ENCODE results near the gene SLCO2B1. TPM values are rescaled to one million over a fixed set of nuclear protein-coding genes. Genes with fewer than 3 reads are reported as not detected.

The SLCO2B1 gene
- total and polyA plus RNA-seq, 2 experiments from 2014 or later = not detected

DNA sequence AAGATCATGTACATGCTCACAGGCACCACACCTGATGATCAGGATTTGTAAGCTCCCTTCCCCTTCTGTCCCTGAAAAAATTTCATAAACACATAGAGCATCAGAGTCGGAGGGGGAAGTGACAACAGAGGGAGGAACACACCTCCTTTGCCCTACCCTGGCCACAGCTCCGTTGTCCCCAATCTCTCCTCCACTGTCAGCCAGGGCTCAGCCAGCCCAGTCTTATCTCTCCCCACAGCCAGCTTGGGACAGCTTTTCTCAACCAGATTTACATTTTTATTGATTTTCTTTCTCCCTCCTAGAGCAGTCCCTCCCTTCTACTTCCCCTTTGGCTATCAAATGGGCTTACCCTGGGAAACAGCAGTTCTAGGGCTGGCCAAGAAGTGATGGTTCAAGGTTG is 57.5 kb downstream of the SLCO2B1 start:
- H3K4me1 ChIP-seq (ENCODE audit: insufficient read depth) = no peaks in the 10 kb centered on the region
- Mint-ChIP-seq H3K4me3 (no peak overlapping the region), H3K36me3 (ENCODE audit: low read depth) (no peaks in the 10 kb centered on the region), H3K27me3 (ENCODE audit: insufficient read depth, low read depth, poor library complexity) (peaks cover 5% of the 10 kb centered on the region), H3K4me1 (no peaks in the 10 kb centered on the region), H3K27ac (no peak overlapping the region), H3K9me3 (no peaks in the 10 kb centered on the region)
- ATAC-seq (no peak), DNase-seq (ENCODE audit: low spot score) (no peak)
- no peaks in the 10 kb centered on the region for H3K79me2 ChIP-seq (replicated peaks; ENCODE audit: insufficient read depth)
- no peak overlapping the region for H3K27ac ChIP-seq (ENCODE audit: low read depth)
- no peaks in the 10 kb centered on the region for H3F3A ChIP-seq (replicated peaks; ENCODE audit: low read depth)
- H3K9me2 ChIP-seq (ENCODE audit: insufficient read depth) = no peaks in the 10 kb centered on the region
- H3K27me3 ChIP-seq (ENCODE audit: insufficient read depth) = no peaks in the 10 kb centered on the region
- H2AFZ ChIP-seq = no peak overlapping the region
- no peak overlapping the region for H3K4me2 ChIP-seq
- TF ChIP-seq EZH2 (IDR thresholded peaks at IDR 0.05; ENCODE audit: low read depth, unreplicated experiment) = no peak
- no peak for TF ChIP-seq ZNF331 (CRISPR knock-in tag; IDR thresholded peaks at IDR 0.05; ENCODE audit: low read depth)
- TF ChIP-seq, protein P1, sequence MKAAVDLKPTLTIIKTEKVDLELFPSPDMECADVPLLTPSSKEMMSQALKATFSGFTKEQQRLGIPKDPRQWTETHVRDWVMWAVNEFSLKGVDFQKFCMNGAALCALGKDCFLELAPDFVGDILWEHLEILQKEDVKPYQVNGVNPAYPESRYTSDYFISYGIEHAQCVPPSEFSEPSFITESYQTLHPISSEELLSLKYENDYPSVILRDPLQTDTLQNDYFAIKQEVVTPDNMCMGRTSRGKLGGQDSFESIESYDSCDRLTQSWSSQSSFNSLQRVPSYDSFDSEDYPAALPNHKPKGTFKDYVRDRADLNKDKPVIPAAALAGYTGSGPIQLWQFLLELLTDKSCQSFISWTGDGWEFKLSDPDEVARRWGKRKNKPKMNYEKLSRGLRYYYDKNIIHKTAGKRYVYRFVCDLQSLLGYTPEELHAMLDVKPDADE (IDR thresholded peaks at IDR 0.05) = no peak
- TF ChIP-seq ZNF114 (CRISPR knock-in tag; IDR thresholded peaks at IDR 0.05) = no peak
- no peak for TF ChIP-seq POLR2AphosphoS5 (IDR thresholded peaks at IDR 0.05; ENCODE audit: low read depth)
- TF ChIP-seq, protein P2, sequence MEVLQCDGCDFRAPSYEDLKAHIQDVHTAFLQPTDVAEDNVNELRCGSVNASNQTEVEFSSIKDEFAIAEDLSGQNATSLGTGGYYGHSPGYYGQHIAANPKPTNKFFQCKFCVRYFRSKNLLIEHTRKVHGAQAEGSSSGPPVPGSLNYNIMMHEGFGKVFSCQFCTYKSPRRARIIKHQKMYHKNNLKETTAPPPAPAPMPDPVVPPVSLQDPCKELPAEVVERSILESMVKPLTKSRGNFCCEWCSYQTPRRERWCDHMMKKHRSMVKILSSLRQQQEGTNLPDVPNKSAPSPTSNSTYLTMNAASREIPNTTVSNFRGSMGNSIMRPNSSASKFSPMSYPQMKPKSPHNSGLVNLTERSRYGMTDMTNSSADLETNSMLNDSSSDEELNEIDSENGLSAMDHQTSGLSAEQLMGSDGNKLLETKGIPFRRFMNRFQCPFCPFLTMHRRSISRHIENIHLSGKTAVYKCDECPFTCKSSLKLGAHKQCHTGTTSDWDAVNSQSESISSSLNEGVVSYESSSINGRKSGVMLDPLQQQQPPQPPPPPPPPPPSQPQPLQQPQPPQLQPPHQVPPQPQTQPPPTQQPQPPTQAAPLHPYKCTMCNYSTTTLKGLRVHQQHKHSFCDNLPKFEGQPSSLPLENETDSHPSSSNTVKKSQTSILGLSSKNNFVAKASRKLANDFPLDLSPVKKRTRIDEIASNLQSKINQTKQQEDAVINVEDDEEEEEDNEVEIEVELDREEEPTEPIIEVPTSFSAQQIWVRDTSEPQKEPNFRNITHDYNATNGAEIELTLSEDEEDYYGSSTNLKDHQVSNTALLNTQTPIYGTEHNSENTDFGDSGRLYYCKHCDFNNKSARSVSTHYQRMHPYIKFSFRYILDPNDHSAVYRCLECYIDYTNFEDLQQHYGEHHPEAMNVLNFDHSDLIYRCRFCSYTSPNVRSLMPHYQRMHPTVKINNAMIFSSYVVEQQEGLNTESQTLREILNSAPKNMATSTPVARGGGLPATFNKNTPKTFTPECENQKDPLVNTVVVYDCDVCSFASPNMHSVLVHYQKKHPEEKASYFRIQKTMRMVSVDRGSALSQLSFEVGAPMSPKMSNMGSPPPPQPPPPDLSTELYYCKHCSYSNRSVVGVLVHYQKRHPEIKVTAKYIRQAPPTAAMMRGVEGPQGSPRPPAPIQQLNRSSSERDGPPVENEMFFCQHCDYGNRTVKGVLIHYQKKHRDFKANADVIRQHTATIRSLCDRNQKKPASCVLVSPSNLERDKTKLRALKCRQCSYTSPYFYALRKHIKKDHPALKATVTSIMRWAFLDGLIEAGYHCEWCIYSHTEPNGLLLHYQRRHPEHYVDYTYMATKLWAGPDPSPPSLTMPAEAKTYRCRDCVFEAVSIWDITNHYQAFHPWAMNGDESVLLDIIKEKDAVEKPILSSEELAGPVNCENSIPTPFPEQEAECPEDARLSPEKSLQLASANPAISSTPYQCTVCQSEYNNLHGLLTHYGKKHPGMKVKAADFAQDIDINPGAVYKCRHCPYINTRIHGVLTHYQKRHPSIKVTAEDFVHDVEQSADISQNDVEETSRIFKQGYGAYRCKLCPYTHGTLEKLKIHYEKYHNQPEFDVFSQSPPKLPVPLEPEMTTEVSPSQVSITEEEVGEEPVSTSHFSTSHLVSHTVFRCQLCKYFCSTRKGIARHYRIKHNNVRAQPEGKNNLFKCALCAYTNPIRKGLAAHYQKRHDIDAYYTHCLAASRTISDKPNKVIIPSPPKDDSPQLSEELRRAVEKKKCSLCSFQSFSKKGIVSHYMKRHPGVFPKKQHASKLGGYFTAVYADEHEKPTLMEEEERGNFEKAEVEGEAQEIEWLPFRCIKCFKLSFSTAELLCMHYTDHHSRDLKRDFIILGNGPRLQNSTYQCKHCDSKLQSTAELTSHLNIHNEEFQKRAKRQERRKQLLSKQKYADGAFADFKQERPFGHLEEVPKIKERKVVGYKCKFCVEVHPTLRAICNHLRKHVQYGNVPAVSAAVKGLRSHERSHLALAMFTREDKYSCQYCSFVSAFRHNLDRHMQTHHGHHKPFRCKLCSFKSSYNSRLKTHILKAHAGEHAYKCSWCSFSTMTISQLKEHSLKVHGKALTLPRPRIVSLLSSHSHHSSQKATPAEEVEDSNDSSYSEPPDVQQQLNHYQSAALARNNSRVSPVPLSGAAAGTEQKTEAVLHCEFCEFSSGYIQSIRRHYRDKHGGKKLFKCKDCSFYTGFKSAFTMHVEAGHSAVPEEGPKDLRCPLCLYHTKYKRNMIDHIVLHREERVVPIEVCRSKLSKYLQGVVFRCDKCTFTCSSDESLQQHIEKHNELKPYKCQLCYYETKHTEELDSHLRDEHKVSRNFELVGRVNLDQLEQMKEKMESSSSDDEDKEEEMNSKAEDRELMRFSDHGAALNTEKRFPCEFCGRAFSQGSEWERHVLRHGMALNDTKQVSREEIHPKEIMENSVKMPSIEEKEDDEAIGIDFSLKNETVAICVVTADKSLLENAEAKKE (CRISPR knock-in tag; IDR thresholded peaks at IDR 0.05) = no peak
- TF ChIP-seq CREB1 (CRISPR knock-in tag; IDR thresholded peaks at IDR 0.05; ENCODE audit: low read depth) = no peak
- no peak for TF ChIP-seq NANOG (IDR thresholded peaks at IDR 0.05; ENCODE audit: borderline replicate concordance)
- TF ChIP-seq, protein P3, sequence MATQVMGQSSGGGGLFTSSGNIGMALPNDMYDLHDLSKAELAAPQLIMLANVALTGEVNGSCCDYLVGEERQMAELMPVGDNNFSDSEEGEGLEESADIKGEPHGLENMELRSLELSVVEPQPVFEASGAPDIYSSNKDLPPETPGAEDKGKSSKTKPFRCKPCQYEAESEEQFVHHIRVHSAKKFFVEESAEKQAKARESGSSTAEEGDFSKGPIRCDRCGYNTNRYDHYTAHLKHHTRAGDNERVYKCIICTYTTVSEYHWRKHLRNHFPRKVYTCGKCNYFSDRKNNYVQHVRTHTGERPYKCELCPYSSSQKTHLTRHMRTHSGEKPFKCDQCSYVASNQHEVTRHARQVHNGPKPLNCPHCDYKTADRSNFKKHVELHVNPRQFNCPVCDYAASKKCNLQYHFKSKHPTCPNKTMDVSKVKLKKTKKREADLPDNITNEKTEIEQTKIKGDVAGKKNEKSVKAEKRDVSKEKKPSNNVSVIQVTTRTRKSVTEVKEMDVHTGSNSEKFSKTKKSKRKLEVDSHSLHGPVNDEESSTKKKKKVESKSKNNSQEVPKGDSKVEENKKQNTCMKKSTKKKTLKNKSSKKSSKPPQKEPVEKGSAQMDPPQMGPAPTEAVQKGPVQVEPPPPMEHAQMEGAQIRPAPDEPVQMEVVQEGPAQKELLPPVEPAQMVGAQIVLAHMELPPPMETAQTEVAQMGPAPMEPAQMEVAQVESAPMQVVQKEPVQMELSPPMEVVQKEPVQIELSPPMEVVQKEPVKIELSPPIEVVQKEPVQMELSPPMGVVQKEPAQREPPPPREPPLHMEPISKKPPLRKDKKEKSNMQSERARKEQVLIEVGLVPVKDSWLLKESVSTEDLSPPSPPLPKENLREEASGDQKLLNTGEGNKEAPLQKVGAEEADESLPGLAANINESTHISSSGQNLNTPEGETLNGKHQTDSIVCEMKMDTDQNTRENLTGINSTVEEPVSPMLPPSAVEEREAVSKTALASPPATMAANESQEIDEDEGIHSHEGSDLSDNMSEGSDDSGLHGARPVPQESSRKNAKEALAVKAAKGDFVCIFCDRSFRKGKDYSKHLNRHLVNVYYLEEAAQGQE (IDR thresholded peaks at IDR 0.05; ENCODE audit: unreplicated experiment) = no peak
- no peak for TF ChIP-seq STAT1 (IDR thresholded peaks at IDR 0.05; ENCODE audit: unreplicated experiment)
- TF ChIP-seq JUNB (IDR thresholded peaks at IDR 0.05; ENCODE audit: unreplicated experiment) = no peak
- TF ChIP-seq EZH2phosphoT487 (IDR thresholded peaks at IDR 0.05; ENCODE audit: unreplicated experiment) = no peak
- TF ChIP-seq, protein P4, sequence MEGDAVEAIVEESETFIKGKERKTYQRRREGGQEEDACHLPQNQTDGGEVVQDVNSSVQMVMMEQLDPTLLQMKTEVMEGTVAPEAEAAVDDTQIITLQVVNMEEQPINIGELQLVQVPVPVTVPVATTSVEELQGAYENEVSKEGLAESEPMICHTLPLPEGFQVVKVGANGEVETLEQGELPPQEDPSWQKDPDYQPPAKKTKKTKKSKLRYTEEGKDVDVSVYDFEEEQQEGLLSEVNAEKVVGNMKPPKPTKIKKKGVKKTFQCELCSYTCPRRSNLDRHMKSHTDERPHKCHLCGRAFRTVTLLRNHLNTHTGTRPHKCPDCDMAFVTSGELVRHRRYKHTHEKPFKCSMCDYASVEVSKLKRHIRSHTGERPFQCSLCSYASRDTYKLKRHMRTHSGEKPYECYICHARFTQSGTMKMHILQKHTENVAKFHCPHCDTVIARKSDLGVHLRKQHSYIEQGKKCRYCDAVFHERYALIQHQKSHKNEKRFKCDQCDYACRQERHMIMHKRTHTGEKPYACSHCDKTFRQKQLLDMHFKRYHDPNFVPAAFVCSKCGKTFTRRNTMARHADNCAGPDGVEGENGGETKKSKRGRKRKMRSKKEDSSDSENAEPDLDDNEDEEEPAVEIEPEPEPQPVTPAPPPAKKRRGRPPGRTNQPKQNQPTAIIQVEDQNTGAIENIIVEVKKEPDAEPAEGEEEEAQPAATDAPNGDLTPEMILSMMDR (conservative IDR thresholded peaks at IDR 0.05; ENCODE audit: low read depth in 2 of 2) = no peak
- no peaks in the 10 kb centered on the region for H3K36me3 ChIP-seq (ENCODE audit: insufficient read depth)
- no peaks in the 10 kb centered on the region for H4K20me1 ChIP-seq (replicated peaks; ENCODE audit: insufficient read depth)
- no peak overlapping the region for H3K4me3 ChIP-seq
